HepG2 (cell line): Measurements from ENCODE around the gene CYP2W1. TPM values are rescaled to one million over a fixed set of nuclear protein-coding genes. Genes with fewer than 3 reads are reported as not detected.

ENCODE experiments used
- ATAC-seq: fragments of 200-7000 bp; cut with Tn5 transposase; 3 replicates; pipeline ENCODE4 v1.9.1; 2020; ENCODE audit warnings: mild to moderate bottlenecking, moderate library complexity
- BruUV-seq: library from RNA; stranded (reverse); fragments of 400-500 nt; replicated peaks from 2 replicates; lab custom pipeline; 2021; lab: Mats Ljungman, UMichigan
- CTCF ChIA-PET: fragments of 300-600 bp; formaldehyde crosslinking; extraction: SDS; loops from one replicate; lab custom pipeline; 2021; ENCODE audit warnings: low total read pairs, inconsistent platforms, low intra/inter-chr PET ratio; lab: Yijun Ruan, JAX
- POLR2A ChIA-PET: fragments of 350-600 bp; sonication (Branson Sonifier 250); formaldehyde crosslinking; loops from one replicate; lab custom pipeline; 2020; ENCODE audit warnings: antibody characterized with exemption, inconsistent platforms; lab: Yijun Ruan, JAX
- DNase-seq: peaks from one replicate; pipeline ENCODE4 v3.0.0-alpha.2; 2015; ENCODE audit warnings: low spot score
- FAIRE-seq: peaks from 3 replicates; lab custom pipeline; 2011; peaks lifted over from hg19 to GRCh38; lab: Jason Lieb, UNC
- H2AFZ ChIP-seq: one replicate; pipeline ENCODE4 v1.6.1; 2011; ENCODE audit warnings: low read length, inconsistent platforms
- H3K27ac ChIP-seq: fragments of 300-600 bp; 3 replicates; pipeline ENCODE4 v1.8.0; 2011; ENCODE audit warnings: mixed run types, mild to moderate bottlenecking, mixed read lengths, low read length, inconsistent platforms; ENCODE audit not compliant: insufficient read depth; ENCODE audit errors: extremely low read length
- H3K27me3 ChIP-seq, 2 experiments: fragments of 200-600 bp in 1 of 2; 2 replicates in 1 of 2; 3 replicates in 1 of 2; pipeline versions ENCODE4 v1.6.0 to v1.8.0; 2011; ENCODE audit warnings: low read length in 2 of 2, mild to moderate bottlenecking in 2 of 2, moderate library complexity in 2 of 2, inconsistent platforms in 1 of 2; ENCODE audit not compliant: insufficient read depth in 2 of 2, control insufficient read depth in 1 of 2
- H3K36me3 ChIP-seq, 2 experiments: fragments of 200-600 bp in 1 of 2; replicated peaks in 1 of 2; 2 replicates in 1 of 2; 3 replicates in 1 of 2; pipeline versions ENCODE4 v1.5.1 to v1.8.0; 2011; ENCODE audit warnings: low read length in 2 of 2, inconsistent platforms in 1 of 2; ENCODE audit not compliant: insufficient read depth in 2 of 2, control insufficient read depth in 1 of 2
- H3K4me1 ChIP-seq: 2 replicates; pipeline ENCODE4 v1.5.1; 2012; ENCODE audit warnings: low read length, inconsistent platforms; ENCODE audit not compliant: insufficient read depth
- H3K4me2 ChIP-seq: 2 replicates; pipeline ENCODE4 v1.6.0; 2011; ENCODE audit warnings: low read depth, low read length, inconsistent platforms
- H3K4me3 ChIP-seq, 3 experiments: fragments of 200-600 bp in 1 of 3; sonication (generic), shearing (Covaris generic) in 1 of 3; replicated peaks in 1 of 3; 2 replicates each; pipeline ENCODE4 v1.5.1; 2011 to 2016; ENCODE audit warnings: low read length in 3 of 3, inconsistent platforms in 2 of 3, low read depth in 2 of 3, mild to moderate bottlenecking in 2 of 3, control low read depth in 1 of 3, mixed read lengths in 1 of 3; ENCODE audit not compliant: insufficient read depth in 1 of 3
- H3K79me2 ChIP-seq: one replicate; pipeline ENCODE4 v1.6.1; 2011; ENCODE audit warnings: low read length, inconsistent platforms; ENCODE audit not compliant: insufficient read depth
- H3K9ac ChIP-seq: 2 replicates; pipeline ENCODE4 v1.6.0; 2011; ENCODE audit warnings: mild to moderate bottlenecking, low read depth, low read length, inconsistent platforms; ENCODE audit not compliant: insufficient read depth
- H3K9me3 ChIP-seq: 2 replicates; pipeline ENCODE4 v1.5.1; 2012; ENCODE audit warnings: mild to moderate bottlenecking, low read length
- H4K20me1 ChIP-seq: 2 replicates; pipeline ENCODE4 v1.6.0; 2011; ENCODE audit warnings: inconsistent platforms, mild to moderate bottlenecking, low read length, moderate library complexity; ENCODE audit not compliant: insufficient read depth
- MBD4 ChIP-seq: IDR thresholded peaks from 2 replicates; pipeline ENCODE4 v1.6.1; 2012; ENCODE audit warnings: low read length, inconsistent platforms, borderline replicate concordance
- NONO ChIP-seq, 2 experiments: fragments of 450-650 bp in 1 of 2; sonication (generic) in 1 of 2; formaldehyde crosslinking in 1 of 2; IDR thresholded peaks in 1 of 2; conservative IDR thresholded peaks in 1 of 2; 2 replicates each; pipeline versions ENCODE4 v1.6.1 to v1.8.0; 2017 to 2022; ENCODE audit warnings: mild to moderate bottlenecking in 1 of 2, missing genetic modification reagents in 1 of 2, moderate library complexity in 1 of 2
- SIX1 ChIP-seq: sonication (generic); formaldehyde crosslinking; IDR thresholded peaks from 2 replicates; pipeline ENCODE4 v1.4.0; 2020; ENCODE audit warnings: missing genetic modification reagents, borderline replicate concordance
- SIX4 ChIP-seq: sonication (generic); formaldehyde crosslinking; IDR thresholded peaks from 2 replicates; pipeline ENCODE4 v1.4.0; 2020; ENCODE audit warnings: missing genetic modification reagents
- TRIM24 ChIP-seq: sonication (generic); formaldehyde crosslinking; IDR thresholded peaks from 2 replicates; pipeline ENCODE4 v1.8.0; 2022; ENCODE audit warnings: mild to moderate bottlenecking, missing genetic modification reagents
- ZBTB3 ChIP-seq: sonication (generic); formaldehyde crosslinking; IDR thresholded peaks from 2 replicates; pipeline ENCODE4 v1.4.0; 2020; ENCODE audit warnings: low read depth, mild to moderate bottlenecking, moderate library complexity, missing genetic modification reagents, borderline replicate concordance
- ZBTB7A ChIP-seq: sonication (generic); formaldehyde crosslinking; IDR thresholded peaks from 2 replicates; pipeline ENCODE4 v1.8.0; 2022; ENCODE audit warnings: mild to moderate bottlenecking, missing genetic modification reagents
- ZFX ChIP-seq: sonication (generic); formaldehyde crosslinking; IDR thresholded peaks from 2 replicates; pipeline ENCODE4 v1.4.0; 2020; ENCODE audit warnings: mild to moderate bottlenecking, low read depth, missing genetic modification reagents, moderate library complexity
- ZNF138 ChIP-seq: sonication (generic); formaldehyde crosslinking; IDR thresholded peaks from 2 replicates; pipeline ENCODE4 v1.5.0; 2020; ENCODE audit warnings: mild to moderate bottlenecking, low read depth, missing genetic modification reagents
- ZNF383 ChIP-seq: sonication (generic); formaldehyde crosslinking; IDR thresholded peaks from 2 replicates; pipeline ENCODE4 v1.4.0; 2020; ENCODE audit warnings: missing genetic modification reagents, mild to moderate bottlenecking, borderline replicate concordance
- WGBS: methylation state at CpG from one replicate; pipeline ENCODE4 v1.1.6; 2017; ENCODE audit warnings: low lambda C conversion rate; 5-methylcytosine and 5-hydroxymethylcytosine counted together
- in situ Hi-C: cut with HindIII; loops from 2 replicates; pipeline ENCODE4 v1.10.0; 2017; ENCODE audit warnings: low pct_unique_long_range_greater_than_20kb; ENCODE audit not compliant: extremely low pct_ligation_motif_present
- intact Hi-C: fragments of 100-400 bp; cut with micrococcal nuclease; formaldehyde crosslinking; loops from one replicate; pipeline ENCODE4 v1.10.0; 2022; ENCODE audit not compliant: unreplicated experiment
- polyA plus RNA-seq, 8 experiments: library from polyadenylated mRNA; depleted of rRNA in 3 of 8; stranded (reverse) in 7 of 8; unstranded in 1 of 8; fragments of >200 nt; fragmentation: Illumina TruSeq in 4 of 8; extraction: Trizol in 4 of 8; gene quantifications; 2 replicates each; pipeline versions ENCODE4 v1.2.1 to v1.2.3, GENCODE V29; 2011 to 2016; ENCODE audit warnings: low read depth in 4 of 8, missing spikeins in 1 of 8, mixed read lengths in 1 of 8; ENCODE audit not compliant: insufficient read depth in 1 of 8
- total RNA-seq, 5 experiments: library from RNA; depleted of rRNA; stranded (reverse); fragments of >200 nt; fragmentation: Illumina TruSeq; extraction: Trizol; gene quantifications; 2 replicates each; pipeline ENCODE4 v1.2.3, GENCODE V29; 2016; ENCODE audit warnings: low read depth in 1 of 5
- TF ChIP-seq, protein P1 (sequence below): sonication (generic); formaldehyde crosslinking; IDR thresholded peaks from 2 replicates; pipeline ENCODE4 v1.4.0; 2020; ENCODE audit warnings: missing genetic modification reagents

Gene CYP2W1
- total and polyA plus RNA-seq, 2 of the 13 experiments (the other 11 are each of a cell fraction or from before 2014, with no cell fraction given) = 19.5 to 31.7 TPM

DNA sequence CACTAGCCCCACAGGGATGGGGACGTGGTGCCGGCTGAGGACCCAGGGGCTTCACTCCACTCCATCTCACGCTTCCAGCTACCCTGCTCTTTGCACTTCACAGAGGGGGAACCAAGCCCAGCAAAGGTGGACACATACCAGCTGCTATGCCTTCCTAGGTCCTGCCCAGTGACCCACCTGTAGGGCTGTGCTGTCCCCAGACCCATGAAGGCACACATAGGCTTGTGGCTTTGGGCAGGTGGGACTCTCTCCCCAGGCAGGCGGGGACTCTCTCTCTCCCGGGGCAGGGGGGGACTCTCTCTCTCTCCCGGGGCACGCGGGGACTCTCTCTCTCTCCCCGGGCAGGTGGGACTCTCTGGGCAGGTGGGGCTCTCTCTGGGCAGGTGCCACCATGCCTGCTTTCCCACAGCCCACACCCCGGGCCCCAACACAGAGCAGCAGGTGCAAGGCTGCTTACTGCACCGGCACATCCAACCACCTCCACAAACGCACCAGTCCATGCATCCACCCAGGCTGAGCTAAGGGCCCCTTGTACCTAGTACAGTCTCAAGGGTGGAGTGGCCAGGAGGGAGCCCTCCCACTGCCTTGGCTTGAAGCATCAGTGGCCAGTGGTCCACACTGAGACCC is 47.6 kb downstream of the CYP2W1 start:
- FAIRE-seq (no peak), DNase-seq (no peak), ATAC-seq (no peak)
- Histone ChIP-seq H4K20me1 (no peaks in the 10 kb centered on the region), H3K27ac (peak overlapping the region; percentile 18), H3K36me3 (peaks cover 2 to 8% of the 10 kb centered on the region in 2 experiments; a peak in 3 of 5 replicates), H3K79me2 (peaks cover 9% of the 10 kb centered on the region), H3K27me3 (no peaks in the 10 kb centered on the region), H3K4me1 (peaks cover 29% of the 10 kb centered on the region), H3K9me3 (no peaks in the 10 kb centered on the region), H3K4me3 (no peak overlapping the region), H3K9ac (no peak overlapping the region), H3K4me2 (no peak overlapping the region), H2AFZ (no peak overlapping the region)
- intact Hi-C loops = no loop called here
- POLR2A ChIA-PET = interaction anchor here (1.7 to 2.5 kb wide), 2 partner anchors 13 to 37 kb away, joined by 6 to 12 read pairs; partner anchors contain the start of gene GPR146
- TF ChIP-seq TRIM24 (CRISPR knock-in tag) = no peak
- no peak for TF ChIP-seq ZNF138 (CRISPR knock-in tag)
- TF ChIP-seq MBD4 = no peak
- TF ChIP-seq NONO (IDR thresholded peaks at IDR 0.05) = no peak
- TF ChIP-seq NONO (CRISPR knock-in tag; conservative IDR thresholded peaks at IDR 0.05) = no peak
- TF ChIP-seq ZBTB7A = no peak
- TF ChIP-seq ZBTB3 (CRISPR knock-in tag) = no peak
- TF ChIP-seq SIX4 (CRISPR knock-in tag) = no peak
- TF ChIP-seq, protein P1, sequence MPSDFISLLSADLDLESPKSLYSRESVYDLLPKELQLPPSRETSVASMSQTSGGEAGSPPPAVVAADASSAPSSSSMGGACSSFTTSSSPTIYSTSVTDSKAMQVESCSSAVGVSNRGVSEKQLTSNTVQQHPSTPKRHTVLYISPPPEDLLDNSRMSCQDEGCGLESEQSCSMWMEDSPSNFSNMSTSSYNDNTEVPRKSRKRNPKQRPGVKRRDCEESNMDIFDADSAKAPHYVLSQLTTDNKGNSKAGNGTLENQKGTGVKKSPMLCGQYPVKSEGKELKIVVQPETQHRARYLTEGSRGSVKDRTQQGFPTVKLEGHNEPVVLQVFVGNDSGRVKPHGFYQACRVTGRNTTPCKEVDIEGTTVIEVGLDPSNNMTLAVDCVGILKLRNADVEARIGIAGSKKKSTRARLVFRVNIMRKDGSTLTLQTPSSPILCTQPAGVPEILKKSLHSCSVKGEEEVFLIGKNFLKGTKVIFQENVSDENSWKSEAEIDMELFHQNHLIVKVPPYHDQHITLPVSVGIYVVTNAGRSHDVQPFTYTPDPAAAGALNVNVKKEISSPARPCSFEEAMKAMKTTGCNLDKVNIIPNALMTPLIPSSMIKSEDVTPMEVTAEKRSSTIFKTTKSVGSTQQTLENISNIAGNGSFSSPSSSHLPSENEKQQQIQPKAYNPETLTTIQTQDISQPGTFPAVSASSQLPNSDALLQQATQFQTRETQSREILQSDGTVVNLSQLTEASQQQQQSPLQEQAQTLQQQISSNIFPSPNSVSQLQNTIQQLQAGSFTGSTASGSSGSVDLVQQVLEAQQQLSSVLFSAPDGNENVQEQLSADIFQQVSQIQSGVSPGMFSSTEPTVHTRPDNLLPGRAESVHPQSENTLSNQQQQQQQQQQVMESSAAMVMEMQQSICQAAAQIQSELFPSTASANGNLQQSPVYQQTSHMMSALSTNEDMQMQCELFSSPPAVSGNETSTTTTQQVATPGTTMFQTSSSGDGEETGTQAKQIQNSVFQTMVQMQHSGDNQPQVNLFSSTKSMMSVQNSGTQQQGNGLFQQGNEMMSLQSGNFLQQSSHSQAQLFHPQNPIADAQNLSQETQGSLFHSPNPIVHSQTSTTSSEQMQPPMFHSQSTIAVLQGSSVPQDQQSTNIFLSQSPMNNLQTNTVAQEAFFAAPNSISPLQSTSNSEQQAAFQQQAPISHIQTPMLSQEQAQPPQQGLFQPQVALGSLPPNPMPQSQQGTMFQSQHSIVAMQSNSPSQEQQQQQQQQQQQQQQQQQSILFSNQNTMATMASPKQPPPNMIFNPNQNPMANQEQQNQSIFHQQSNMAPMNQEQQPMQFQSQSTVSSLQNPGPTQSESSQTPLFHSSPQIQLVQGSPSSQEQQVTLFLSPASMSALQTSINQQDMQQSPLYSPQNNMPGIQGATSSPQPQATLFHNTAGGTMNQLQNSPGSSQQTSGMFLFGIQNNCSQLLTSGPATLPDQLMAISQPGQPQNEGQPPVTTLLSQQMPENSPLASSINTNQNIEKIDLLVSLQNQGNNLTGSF = no peak
- TF ChIP-seq ZNF383 (CRISPR knock-in tag) = no peak
- no peak for TF ChIP-seq SIX1
- no peak for TF ChIP-seq ZFX (CRISPR knock-in tag)
- in situ Hi-C loops = no loop called here
- no CpG with 5 or more reads among the region's 12 CpGs for WGBS
- CTCF ChIA-PET = no interaction called here
- no TSS peak for BruUV-seq
